Renal cortex interstitium (tissue), 11 donors: ENCODE results near the gene CRIM1. TPM values are rescaled to one million over a fixed set of nuclear protein-coding genes. Genes with fewer than 3 reads are reported as not detected.
A peak's percentile ranks its signal among the peaks of the same experiment; 100 is the strongest.

ENCODE experiments used
- DNase-seq, 11 donors: peaks; one replicate each; pipeline ENCODE4 v3.0.0-alpha.2; 2013; ENCODE audit warnings: low read depth in 9 of 11, low spot score in 4 of 11; ENCODE audit errors: extremely low read depth in 1 of 11
- polyA plus RNA-seq, 3 donors: library from polyadenylated mRNA; unstranded; fragments of 120-200 nt; gene quantifications; one replicate each; pipeline ENCODE4 v1.2.1, GENCODE V29; 2013; ENCODE audit not compliant: insufficient read length in 3 of 3

CRIM1 gene
- polyA plus RNA-seq, 3 donors, result 79.7 to 98.8 (median 84.7) TPM

GRCh38 chr2:36462311-36462935 lies 106.8 kb downstream of the CRIM1 start:
- no peak for DNase-seq

DNA sequence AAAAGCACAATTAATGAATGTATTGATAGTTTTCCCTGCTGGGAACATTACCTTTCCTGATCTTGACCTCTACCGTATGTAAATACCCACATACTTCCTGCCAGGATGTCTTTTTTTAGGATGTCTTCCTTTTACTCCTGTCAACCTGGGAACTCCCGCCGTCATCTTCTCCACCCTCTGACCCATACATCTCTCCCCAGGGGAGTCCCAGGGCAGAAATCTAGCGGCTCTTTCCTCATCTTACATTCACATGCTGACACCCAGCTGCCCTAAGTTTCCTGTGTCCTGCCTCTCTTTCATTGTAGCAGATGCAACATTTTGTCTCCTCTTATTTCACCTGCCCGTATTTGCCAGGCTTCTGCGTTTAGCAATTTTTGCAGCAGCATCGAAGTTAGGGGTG lies 107.8 kb downstream of the CRIM1 start:
- DNase-seq, result no peak

DNA sequence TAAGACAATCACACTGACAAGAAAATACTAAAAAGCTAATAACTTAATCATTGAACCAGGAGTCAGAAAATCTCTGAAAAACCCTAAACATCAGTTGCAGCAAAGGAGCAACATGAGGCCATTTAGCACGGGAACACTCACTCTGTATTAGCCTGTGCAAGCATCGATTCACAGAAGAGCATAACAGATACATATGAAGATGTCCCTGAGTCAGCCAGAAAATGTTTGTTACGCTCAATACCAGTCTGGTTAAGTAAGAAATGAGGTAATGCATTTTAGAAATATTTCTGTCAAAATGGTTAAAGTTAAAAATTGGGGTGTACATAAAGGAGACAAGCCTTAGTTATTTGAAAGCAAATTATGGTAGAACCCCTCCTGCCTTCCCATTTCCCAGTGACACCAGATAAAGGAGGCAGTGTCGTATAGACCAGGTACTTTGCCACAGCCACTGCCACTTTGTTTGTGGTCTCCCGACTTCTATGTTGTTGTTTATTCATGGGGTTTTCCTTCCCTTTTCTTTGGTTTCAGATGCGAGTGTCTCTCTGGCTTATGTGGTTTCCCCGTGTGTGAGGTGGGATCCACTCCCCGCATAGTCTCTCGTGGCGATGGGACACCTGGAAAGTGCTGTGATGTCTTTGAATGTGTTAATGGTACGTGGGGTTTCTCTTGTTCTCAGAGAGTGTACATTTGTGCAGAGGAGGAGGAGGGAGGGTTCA lies 108.6 kb downstream of the CRIM1 start:
- no peak for DNase-seq

DNA sequence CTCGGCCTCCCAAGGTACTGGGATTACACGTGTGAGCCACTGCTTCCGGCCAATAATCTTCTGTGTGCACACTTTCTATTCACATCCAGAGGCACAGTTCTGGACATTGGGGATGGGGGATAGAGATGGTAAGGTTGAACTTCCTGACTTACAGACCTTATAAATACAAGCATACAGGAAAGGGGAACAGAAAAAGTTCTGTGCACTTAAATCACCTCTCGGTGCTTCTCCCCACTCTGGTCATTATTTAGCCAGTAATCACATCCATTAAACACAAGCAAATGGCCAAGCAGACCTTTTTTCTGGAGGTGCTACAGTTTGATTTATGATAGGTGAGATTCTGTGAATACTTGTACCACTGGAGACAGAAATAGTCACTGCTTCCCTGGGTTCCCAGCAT lies 110.6 kb downstream of the CRIM1 start:
- no peak for DNase-seq

- no peak for DNase-seq
Measured at GRCh38 chr2:36468463-36469105, 113.0 kb downstream of the CRIM1 start.

GRCh38 chr2:36469106-36469477 lies 113.5 kb downstream of the CRIM1 start:
- DNase-seq, result no peak

DNA sequence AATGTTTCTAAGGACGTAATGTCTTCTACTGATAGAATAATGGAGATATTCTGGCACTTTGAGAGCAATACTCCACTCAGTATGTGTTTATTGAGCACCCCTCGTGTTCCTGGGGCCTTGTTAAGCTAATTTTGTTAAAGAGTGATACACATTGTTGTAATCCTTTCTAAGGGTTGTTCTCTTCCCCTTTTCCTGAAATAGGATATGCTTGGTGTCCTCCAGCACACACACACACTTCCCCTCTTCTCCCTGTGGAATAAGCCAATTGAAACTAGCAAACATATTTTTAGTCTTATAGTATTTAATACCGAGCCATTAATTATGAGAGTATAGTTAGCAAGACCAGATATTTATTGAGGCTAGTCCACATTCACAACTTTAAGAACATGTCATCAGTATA lies 114.1 kb downstream of the CRIM1 start:
- no peak for DNase-seq

- no peak for DNase-seq
Measured at GRCh38 chr2:36473230-36473629, 117.7 kb downstream of the CRIM1 start.

DNA sequence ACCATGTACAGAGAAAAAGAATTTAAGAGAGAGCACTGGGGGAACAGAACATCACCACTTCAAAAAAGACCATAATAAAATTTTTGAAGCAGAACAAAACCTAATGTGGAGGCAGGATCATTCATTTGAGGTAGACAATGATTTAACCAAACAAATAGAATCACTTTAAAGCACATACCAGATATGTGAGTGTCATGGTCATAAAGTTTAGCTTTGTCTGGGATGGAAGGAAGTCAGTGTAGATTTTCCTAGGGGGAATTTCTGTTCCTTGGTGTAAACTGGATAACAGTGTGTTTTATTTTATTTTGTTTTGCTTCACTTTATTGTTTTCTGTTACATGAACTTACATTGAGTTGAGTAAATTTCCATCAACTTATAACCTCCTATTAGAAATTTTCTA lies 120.8 kb downstream of the CRIM1 start:
- no peak for DNase-seq

DNA sequence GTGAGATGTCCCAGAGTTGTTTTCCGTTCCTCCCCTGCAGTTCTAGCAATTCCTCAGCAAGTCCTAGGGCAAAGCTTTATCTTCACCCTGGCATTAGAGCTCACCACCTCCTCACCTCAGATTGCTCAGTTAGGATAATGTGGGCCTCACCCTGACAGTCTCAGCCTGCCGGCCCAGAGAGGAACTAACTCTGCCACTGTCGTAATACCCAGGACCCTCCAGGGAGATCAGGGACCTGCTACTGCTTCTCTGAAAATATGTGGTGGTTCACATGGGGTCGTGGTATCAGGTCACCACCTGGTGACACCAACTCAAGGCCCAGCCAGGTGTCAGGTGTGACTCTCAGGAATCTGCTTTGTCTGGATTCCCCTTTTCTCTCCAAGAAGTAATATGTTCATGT lies 121.7 kb downstream of the CRIM1 start:
- DNase-seq, result no peak

GRCh38 chr2:36477746-36478145 lies 122.2 kb downstream of the CRIM1 start:
- no peak for DNase-seq

- DNase-seq, result peak in 3 of 11 donors; percentile 27 to 50 (median 43)
Measured at GRCh38 chr2:36478332-36478738, 122.8 kb downstream of the CRIM1 start.

GRCh38 chr2:36478999-36479398 lies 123.4 kb downstream of the CRIM1 start:
- no peak for DNase-seq

- DNase-seq, result no peak
Measured at GRCh38 chr2:36479406-36479805, 123.8 kb downstream of the CRIM1 start.

DNA sequence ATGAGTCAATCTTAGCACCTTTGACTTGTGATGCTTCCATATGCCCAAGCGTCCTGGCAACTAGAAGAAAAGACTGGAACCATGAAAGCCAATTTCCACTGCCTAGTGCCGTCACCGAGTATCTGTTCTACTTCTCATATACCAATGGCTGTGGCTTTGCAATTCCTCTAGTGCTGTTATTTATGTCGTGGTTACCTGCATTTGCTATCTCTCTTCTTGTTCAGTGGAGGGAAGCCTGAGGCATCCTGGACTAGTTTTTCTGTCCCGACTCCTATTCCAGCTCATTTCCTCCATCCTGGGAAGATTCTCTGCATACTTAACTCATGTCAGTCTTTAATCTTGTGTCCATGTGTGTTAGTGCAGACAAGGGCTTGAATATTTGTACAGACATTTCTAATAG lies 124.5 kb downstream of the CRIM1 start:
- no peak for DNase-seq

DNA sequence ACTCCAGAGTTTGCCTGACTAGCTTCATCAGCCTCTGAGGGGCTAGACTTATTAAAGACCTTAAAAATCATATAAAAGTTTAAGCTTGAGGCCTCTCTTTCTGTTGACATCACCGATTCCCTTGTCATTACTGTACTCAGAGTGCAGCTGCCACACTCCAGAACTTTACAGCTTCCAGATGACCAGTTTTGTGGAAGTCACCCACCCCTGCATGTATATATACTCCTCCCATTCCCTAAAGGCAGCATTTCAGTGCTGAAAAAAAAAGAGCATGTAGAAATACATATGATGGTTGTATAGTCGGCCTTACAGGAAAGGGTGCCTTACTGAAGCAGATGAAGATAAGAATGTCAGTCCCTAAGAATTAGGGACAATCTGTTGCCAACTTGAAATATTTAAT lies 125.1 kb downstream of the CRIM1 start:
- no peak for DNase-seq

DNA sequence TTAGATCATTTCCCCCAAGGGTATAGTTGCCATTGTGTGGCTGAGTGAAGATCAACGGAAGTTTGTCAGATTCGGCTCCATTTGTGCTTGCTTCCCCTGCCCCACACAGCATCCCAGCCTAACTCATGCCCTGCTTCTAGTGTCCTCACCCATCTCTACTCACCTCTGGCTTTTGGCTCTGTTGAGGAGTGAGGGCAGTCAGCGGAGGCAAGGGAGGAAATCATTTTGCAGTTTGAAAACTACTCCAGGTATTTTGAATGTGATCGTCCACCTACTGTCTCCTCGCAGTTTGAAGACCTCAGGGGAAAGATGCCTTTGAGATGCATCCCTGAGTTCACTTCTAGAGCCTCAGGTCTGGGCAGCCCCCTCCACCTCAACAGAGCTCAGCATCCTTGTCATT lies 126.1 kb downstream of the CRIM1 start:
- DNase-seq, result no peak

DNA sequence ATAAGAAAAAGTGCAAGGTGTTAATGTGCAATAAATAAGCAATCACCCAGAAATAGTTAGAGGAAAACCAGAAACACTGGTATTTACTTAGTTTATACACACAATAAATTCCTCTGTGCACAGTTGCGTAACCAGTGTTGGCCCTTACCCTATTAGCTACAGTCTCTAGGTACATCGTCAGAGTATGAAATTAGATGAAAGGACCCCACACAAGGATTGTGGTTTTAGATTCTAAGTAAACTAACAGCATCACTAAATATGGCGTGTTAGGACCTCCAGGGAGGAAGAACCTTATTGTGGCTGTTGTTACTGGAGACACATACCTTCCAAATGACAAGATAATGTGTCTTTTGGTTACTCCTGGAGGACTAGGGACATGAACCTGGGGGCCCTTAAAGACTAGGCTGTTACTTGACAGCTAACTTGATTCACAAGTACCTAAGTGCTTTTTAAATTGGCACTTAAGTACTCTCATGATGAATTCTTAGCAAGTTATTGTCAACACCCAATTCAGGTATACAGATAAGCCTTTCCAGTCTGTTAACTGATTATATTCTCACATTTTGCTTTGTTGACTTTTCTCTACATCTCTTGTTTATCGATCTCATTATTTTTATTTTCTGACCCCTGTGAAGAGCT lies 127.1 kb downstream of the CRIM1 start:
- DNase-seq, result no peak

GRCh38 chr2:36483290-36483689 lies 127.7 kb downstream of the CRIM1 start:
- DNase-seq, result no peak

DNA sequence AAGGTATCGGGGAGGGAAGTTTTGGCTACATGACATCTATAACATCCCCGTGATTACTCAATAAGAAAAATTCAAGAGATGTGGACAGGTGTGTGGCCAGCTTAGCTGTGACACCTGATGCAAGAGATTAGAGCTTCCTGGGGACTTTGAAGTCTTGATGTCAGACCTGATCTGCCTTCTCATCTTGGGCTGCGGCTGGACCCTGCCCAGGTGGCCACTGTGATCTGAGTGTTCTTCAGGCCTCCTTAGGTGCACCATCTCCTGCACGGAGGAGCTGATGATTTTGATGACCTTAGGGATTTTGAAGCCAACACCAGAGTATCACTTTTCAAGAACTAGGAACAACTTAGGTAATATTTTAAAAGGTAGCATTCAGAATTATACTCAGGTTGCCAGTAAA lies 128.9 kb downstream of the CRIM1 start:
- DNase-seq, result no peak
